ENCODE data around the gene S100G. TPM values are rescaled to one million over a fixed set of nuclear protein-coding genes. Genes with fewer than 3 reads are reported as not detected.

The S100G gene
- polyA plus RNA-seq, 1 experiment = not detected

DNA sequence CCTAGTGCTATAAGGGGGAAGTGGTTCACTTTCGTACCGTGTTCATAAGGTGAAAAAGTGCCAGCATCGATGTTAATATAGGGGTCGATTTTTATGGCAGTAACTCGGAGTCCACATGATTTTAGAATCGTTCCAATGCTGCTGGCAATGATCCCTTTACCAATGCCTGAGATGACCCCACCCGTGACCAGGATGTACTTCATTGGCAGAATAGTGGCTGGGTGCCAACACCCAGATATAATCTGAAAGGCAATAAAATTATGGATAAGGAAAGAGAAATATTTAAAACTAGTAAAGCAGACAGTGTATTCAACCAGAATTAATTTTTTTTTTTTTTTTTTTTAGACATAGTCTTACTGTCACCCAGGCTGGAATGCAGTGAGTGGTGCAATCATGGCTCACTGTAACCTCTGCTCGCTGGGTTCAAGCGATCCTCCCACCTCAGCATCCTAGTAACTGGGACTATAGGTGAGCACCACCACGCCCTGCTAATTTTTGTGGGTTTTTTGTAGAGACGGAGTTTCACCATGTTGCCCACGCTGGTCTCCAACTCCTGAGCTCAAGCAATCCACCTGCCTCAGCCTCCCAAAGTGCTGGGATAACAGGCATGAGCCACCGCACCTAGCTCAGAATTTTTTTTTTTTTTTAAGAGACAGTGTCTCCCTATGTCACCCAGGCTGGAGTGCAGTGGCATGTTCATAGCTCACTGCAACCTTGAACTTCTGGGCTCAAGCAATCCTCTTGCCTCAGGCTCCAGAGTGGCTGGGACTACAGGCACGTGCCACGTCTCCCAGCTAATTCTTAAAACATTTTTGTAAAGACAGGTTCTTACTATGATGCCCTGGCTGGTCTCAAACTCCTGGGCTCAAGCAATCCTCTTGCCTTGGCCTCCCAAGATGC, 53.0 kb downstream of the S100G start:
- ChIA-PET CTCF (no interaction called here), POLR2A (no interaction called here)
- TF ChIP-seq, protein P1, sequence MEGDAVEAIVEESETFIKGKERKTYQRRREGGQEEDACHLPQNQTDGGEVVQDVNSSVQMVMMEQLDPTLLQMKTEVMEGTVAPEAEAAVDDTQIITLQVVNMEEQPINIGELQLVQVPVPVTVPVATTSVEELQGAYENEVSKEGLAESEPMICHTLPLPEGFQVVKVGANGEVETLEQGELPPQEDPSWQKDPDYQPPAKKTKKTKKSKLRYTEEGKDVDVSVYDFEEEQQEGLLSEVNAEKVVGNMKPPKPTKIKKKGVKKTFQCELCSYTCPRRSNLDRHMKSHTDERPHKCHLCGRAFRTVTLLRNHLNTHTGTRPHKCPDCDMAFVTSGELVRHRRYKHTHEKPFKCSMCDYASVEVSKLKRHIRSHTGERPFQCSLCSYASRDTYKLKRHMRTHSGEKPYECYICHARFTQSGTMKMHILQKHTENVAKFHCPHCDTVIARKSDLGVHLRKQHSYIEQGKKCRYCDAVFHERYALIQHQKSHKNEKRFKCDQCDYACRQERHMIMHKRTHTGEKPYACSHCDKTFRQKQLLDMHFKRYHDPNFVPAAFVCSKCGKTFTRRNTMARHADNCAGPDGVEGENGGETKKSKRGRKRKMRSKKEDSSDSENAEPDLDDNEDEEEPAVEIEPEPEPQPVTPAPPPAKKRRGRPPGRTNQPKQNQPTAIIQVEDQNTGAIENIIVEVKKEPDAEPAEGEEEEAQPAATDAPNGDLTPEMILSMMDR (IDR thresholded peaks at IDR 0.05; ENCODE audit: insufficient read depth, low read depth, low read length) = no peak

More for the DNA sequence above, 53.0 kb downstream of the S100G start:
- Histone ChIP-seq H3K27me3 (ENCODE audit: control insufficient read depth, insufficient read depth, low read length) (no peaks in the 10 kb centered on the region), H3K4me3 (ENCODE audit: low read depth, low read length) (no peak overlapping the region), H3K36me3 (ENCODE audit: control insufficient read depth, insufficient read depth, low read length) (no peaks in the 10 kb centered on the region)
- no peak for DNase-seq (ENCODE audit: low read depth)

Small RNA genes lying within 50 kb of the gene (small RNA-seq; reads per million reads assigned to genes)
- gene MIR548AM (ENCODE audit: insufficient read length, low read depth, low replicate concordance) = not detected

Other genes with a start within 250 kb of the S100G start
- 3.7 and 6.6 TPM in 2 replicates for gene CTPS2, start 62.5 kb downstream of the S100G start, polyA plus RNA-seq (2011; rRNA removed)
- 7.3 and 11.2 TPM in 2 replicates for gene SYAP1, start 69.5 kb downstream of the S100G start, polyA plus RNA-seq (2011; rRNA removed)
- 4.5 and 8.9 TPM in 2 replicates for gene TXLNG, start 136.3 kb downstream of the S100G start, polyA plus RNA-seq (2011; rRNA removed)
- gene RBBP7, start 220.2 kb downstream of the S100G start, polyA plus RNA-seq (2011; rRNA removed) = 118 and 123 TPM in 2 replicates